ENCODE data around the gene IBTK.
"Not testable (repeated sequence)": the region's sequence is repeated elsewhere in the genome, so short reads cannot be mapped to it uniquely, and the experiment has no call there.

Gene IBTK

GRCh38 chr6:82246802-82247504, 591 bp downstream of the IBTK start:
- peak; percentile 83 for DNase-seq (ENCODE audit: low spot score)

GRCh38 chr6:82246370-82246769, 1.2 kb downstream of the IBTK start:
- DNase-seq (ENCODE audit: low spot score): no peak

- DNase-seq (ENCODE audit: low spot score): no peak
Observed at GRCh38 chr6:82245376-82245775, 2.2 kb downstream of the IBTK start.

GRCh38 chr6:82243884-82244283, 3.7 kb downstream of the IBTK start:
- DNase-seq (ENCODE audit: low spot score): no peak

DNA sequence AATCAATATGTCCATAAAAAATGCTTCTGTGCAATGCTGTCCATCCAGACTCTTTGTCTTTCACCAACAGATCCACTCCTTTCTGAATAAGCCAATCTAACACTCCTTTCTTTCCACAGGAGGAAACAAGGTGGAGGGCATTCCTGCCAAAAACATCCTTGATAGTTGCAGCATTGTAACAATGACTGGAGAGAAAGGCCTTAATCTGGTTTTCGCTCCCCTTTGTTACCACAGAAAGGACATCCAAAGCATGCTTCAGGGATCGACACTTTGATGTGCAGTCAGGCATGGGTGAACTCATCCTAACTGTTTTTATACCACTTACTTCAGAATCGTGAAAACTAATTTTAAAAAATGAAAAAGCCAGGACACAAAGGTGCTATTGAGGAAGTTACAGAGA, 7.4 kb downstream of the IBTK start:
- no peak for DNase-seq (ENCODE audit: low spot score)

DNA sequence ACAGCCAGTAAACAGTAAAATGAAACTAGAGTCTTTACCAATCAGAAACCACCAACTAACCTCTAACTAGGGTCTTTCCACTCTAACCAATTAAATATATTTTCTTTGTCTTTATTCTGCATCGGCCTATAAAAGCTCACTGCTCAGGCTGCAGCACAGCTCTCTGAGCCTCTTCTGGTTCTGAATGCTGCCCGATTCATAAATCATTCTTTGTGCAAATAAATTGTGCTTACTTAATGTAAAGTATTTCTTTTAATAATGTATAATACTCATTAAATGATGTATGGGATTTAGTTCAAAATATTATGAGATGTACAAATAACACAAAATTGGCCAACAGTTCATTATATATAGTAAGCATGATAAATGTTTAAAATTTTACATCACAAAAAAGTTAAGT, 7.9 kb downstream of the IBTK start:
- DNase-seq (ENCODE audit: low spot score): no peak

- no peak for DNase-seq (ENCODE audit: low spot score)
Observed at GRCh38 chr6:82237013-82237412, 10.5 kb downstream of the IBTK start.

GRCh38 chr6:82227770-82228169, 19.8 kb downstream of the IBTK start:
- DNase-seq (ENCODE audit: low spot score): no peak

DNA sequence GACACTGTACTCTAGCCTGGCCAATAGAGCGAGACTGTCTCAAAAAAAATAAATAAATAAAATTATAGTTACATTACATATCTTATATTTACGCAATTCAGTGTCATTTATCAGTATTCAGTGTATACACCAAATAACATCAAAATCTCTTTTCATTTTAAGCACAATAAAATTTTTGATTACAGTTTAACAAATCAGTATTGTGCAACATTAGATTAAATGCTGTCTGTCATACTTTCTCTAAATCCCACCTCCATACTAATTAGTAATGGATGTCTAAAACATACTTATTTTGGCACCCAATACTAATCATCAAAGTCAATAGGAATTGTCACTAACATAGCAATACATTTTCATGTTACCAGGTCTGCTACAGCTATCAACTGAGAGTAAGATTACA, 27.4 kb downstream of the IBTK start:
- DNase-seq (ENCODE audit: low spot score): no peak

DNA sequence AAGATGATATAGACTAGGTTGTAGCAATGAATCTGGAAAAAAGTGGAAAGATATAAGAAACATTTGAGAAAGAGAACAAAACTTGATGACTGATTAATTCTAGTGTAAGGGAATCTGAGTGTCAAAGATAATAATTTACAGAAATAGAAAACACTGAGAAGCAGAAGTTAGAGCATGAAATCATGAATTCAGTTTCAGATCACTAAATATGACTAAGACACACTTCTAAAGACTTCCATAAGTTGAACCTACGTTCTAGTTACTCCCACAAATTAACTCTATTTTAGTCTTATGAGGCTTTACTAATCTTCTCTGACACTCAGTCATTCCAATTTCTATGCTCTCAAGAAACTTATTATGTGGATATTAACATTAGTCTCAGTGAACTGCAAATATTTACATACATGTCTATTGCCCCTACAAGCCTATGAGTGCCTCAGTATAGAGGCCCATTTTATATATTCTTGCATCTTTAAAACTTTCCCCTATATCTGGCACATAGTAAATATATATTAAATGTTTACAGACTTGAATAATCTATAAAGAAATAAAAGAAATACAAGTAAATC, 30.4 kb downstream of the IBTK start:
- DNase-seq (ENCODE audit: low spot score): no peak

DNA sequence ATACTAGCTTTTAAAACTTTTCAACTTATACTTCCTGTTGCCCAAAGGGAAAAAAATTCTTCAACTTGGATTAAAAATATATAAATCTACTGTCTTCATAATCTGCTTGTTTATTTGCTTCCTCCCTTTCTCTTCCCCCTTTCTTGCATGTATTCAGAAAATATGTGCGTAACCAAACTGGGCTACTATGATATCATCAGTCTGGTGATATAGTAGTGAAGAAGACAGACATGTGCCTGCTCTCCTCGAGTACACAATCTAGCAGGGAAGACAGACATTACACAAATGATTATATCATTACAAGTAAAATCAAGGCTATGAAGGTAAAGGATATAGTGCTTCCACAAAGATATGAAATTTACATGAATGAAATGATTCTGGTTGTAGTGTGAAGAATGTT, 31.0 kb downstream of the IBTK start:
- no peak for DNase-seq (ENCODE audit: low spot score)

DNA sequence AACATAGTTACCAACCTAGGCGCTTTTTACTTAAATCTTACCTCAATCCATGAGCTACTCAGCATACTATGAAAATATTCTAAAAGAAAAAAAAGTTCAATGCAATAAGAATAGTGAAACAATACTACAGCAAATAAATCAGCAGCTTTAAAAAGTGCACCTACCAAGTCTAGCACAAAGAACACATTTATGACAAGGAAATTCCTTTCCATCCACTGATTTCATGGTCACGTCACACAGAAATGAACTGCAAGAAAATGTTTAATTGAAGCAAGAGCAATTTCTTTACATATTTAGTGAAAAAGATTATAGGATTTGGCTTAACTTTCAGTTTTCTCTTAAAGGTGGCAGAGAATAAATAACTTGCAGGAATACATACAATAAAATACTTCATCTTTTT, 36.2 kb downstream of the IBTK start:
- no peak for DNase-seq (ENCODE audit: low spot score)

DNA sequence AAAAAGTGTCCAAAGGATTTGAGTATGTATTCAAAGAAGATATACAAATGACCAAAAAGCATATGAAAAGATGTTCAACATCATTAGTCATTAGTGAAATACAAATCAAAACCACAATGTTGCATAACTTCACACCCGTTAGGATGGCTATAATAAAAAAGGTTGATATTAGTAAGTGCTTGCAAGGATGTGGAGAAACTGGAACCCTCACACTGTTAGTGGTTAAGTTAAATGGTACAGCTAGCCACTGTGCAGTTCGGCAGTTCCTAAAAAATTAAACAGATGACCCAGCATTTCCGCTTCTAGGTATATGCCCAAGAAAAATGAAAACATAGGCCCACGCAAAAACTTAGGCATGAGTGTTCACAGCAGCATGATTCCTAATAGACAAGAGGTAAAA, 38.6 kb downstream of the IBTK start:
- DNase-seq (ENCODE audit: low spot score): no peak

- DNase-seq (ENCODE audit: low spot score): no peak
Observed at GRCh38 chr6:82205930-82206392, 41.6 kb downstream of the IBTK start.

- no peak for DNase-seq (ENCODE audit: low spot score)
Observed at GRCh38 chr6:82204020-82204419, 43.5 kb downstream of the IBTK start.

DNA sequence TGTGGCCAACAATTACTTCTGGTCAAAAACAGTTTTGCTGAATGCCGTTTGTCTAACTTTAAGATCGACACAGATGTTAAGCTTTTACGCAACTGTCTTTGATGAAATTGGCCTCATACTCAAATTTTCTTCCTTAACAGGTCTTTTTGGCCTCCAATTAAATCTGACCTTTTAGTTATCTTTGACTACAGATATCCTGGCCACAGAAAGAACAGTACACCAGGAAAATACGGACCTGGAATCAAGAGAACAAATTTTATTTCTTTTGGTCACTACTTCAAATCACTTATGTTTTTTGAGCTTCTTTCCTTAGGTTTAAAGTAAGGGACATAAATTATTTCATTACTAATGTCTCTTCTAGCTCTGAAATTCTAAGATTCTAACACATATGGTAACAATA, 49.8 kb downstream of the IBTK start:
- DNase-seq (ENCODE audit: low spot score): no peak

DNA sequence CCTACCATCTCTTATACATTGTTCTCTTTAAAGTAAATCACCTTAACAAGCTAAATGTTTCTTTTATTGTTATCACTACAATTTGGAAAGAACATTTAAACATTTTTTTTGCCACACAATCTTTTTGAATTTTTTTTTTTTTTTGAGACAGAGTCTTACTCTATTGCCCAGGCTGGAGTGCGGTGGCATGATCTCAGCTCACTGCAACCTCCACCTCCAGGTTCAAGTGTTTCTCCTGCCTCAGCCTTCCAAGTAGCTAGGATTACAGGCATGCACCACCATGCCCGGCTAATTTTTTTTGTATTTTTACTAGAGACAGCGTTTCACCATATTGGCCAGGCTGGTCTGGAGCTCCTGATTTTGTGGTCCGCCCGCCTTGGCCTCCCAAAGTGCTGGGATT, 50.3 kb downstream of the IBTK start:
- DNase-seq (ENCODE audit: low spot score): not testable (repeated sequence)

DNA sequence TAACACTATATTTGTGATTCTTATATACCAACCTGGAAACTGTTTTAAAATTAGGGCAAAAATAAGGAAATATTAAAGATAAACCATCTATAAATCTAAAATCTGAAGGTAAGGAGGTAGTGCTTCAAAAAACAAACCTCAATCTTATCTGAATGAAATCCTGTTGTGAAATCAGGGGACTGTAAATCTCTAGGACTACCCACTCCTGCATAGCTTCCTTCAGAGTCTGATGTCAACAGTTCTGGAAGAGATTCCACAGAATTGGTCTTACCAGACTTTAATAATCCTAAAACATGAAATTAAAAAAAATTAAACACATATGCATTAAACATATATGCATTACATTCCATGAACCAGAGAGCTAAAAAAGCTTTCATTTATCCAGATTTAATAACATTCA, 51.4 kb downstream of the IBTK start:
- DNase-seq (ENCODE audit: low spot score): no peak

GRCh38 chr6:82195619-82196018, 51.9 kb downstream of the IBTK start:
- DNase-seq (ENCODE audit: low spot score): no peak

- DNase-seq (ENCODE audit: low spot score): no peak
Observed at GRCh38 chr6:82185948-82186535, 61.5 kb downstream of the IBTK start.

DNA sequence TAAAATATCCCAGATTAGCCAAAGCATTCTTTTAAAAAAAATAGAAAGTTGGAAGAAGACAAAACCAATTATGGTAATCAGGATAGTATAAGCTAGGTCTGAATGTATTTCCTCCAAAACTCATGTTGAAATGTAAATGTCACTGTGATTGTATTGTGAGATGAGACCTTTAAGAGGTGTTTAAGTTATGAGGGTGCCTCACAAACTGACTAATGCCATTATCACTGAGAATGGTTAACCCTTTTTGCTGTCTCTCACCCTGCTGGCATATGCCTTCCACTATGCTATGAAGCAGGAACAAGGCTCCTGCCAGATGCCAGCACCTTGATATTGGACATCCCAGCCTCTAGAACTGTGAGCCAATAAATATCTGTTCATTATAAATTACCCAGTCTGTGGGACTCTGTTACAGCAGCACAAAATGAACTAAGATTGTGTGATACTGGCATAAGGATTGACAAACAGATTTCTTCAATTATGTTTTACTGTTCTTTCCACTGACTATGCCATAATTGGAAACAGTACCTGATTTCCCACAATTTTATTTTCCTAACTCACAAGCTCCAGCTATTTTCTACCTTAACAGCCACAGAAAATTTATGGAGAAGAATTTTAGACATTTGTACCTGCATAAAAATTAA, 63.8 kb downstream of the IBTK start:
- peak; percentile 41 for DNase-seq (ENCODE audit: low spot score)

GRCh38 chr6:82182756-82183155, 64.8 kb downstream of the IBTK start:
- DNase-seq (ENCODE audit: low spot score): peak; percentile 49

DNA sequence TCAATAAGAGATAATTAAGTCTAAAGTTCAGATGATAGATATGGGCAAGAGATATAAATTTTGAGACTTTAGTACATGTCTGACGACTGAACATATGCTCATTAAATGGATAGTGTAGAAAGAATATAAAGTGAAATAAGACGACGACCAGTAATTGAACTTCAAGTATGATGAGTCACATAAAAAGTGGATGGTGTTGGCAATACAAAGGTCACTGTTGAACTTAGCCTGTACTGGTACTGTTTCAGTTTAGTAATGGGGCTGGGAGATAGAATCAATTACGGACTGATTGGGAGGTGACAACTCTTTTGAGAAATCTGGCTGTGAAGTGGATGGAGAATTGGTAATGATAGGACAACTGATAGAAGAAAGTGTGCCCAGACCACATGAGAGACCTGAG, 68.1 kb downstream of the IBTK start:
- no peak for DNase-seq (ENCODE audit: low spot score)

Measured in RKO (cell line).